AG09319 (cell line): Measurements from ENCODE around the gene BRIP1.

Experiments used
- DNase-seq: peaks from one replicate; pipeline ENCODE4 v3.0.0-alpha.2; 2010; ENCODE audit warnings: low read depth; ENCODE audit errors: extremely low read depth
- CTCF ChIP-seq: IDR thresholded peaks from 2 replicates; pipeline ENCODE4 v1.5.1; 2011; ENCODE audit warnings: low read depth, mild to moderate bottlenecking, inconsistent platforms, low read length, moderate library complexity

BRIP1 gene

DNA sequence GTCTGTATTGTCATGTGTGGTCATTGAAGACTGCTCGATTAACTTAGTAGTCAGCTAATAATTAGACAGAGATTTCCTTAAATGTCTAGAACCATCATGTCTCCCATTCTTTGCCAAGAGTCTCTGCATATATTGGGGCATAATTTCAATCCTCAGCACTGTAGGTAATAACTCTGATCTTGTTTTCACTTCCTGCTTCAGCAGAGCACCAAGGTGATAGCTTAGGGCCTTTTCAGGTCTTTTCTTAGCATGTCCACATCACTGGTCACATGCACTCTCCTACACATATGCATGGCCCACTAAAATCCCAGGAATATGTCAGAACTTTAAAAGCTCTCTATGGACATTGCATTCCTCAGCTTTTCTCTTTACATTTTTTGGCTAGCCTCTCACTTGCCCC, 162.0 kb downstream of the BRIP1 start:
- DNase-seq = no peak
- no peak for TF ChIP-seq CTCF

GRCh38 chr17:61700252-61700651, 163.1 kb downstream of the BRIP1 start:
- no peak for TF ChIP-seq CTCF
- no peak for DNase-seq

- no peak for TF ChIP-seq CTCF
- no peak for DNase-seq
Observed at GRCh38 chr17:61699694-61700093, 163.6 kb downstream of the BRIP1 start.

DNA sequence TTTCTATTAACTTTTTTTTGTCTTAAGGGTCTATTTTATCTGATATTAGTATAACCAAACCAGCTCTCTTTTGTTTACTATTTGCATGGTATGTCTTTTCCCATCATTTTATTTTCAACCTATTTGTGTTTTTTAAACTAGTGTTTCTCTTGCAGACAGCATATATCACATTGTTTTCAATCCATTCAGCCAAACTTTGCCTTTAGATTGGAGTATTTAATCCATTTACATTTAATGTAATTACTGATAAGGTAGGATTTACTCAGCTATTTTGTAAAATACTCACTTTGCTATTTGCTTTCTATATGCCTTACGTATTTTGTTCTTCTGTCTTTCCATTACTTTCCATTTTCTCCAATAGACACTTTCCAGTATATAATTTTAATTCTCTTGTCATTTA, 164.3 kb downstream of the BRIP1 start:
- no peak for DNase-seq
- TF ChIP-seq CTCF = no peak

DNA sequence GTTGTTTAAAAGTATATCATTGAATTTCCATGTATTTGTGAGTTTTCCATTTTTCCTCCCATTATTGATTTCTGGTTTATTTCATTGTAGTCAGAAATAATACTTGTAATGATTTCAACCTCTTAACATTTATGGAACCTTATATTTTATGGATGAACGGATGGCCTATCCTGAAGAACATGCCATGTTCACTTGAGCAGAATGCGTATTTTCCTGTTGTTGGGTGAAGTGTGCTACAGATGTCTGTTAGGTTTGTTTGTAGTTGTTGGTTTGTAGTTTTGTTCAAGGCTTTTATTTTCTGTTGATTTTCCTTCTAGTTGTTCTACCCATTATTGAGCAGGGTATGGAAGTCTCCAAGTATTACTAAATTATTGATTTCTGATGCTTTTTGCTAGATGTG, 165.1 kb downstream of the BRIP1 start:
- DNase-seq = no peak
- no peak for TF ChIP-seq CTCF

GRCh38 chr17:61695779-61696337, 167.5 kb downstream of the BRIP1 start:
- TF ChIP-seq CTCF = no peak
- no peak for DNase-seq

DNA sequence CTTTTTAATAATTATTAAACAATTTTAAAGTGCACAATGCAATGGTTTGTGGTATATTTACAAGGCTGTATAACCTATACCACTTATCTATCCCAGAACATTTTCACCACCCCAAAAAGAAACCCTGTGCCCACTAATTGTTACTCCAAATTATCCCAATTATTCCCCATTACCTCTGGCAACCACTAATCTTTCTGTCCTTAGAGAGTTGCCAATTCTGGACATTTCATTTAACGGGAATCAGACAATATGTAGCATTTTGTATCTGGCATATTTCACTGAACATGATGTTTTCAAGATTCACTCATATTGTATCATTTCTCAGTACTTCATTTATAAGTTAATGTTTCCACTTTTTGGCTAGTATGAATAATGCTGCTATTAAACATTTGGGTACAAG, 169.2 kb downstream of the BRIP1 start:
- no peak for TF ChIP-seq CTCF
- DNase-seq = no peak
